NCI-H345 treated with DMSO at 0.1 percent for 48 hours (cell line): ENCODE data around the gene TCEANC.
"Not testable (repeated sequence)": the region's sequence is repeated elsewhere in the genome, so short reads cannot be mapped to it uniquely, and the experiment has no call there.

Experiments
- DNase-seq: peaks from one replicate; lab custom pipeline; 2025; ENCODE audit not compliant: unreplicated experiment; lab: John Stamatoyannopoulos, UW

Gene TCEANC, protein sequence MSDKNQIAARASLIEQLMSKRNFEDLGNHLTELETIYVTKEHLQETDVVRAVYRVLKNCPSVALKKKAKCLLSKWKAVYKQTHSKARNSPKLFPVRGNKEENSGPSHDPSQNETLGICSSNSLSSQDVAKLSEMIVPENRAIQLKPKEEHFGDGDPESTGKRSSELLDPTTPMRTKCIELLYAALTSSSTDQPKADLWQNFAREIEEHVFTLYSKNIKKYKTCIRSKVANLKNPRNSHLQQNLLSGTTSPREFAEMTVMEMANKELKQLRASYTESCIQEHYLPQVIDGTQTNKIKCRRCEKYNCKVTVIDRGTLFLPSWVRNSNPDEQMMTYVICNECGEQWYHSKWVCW

DNA sequence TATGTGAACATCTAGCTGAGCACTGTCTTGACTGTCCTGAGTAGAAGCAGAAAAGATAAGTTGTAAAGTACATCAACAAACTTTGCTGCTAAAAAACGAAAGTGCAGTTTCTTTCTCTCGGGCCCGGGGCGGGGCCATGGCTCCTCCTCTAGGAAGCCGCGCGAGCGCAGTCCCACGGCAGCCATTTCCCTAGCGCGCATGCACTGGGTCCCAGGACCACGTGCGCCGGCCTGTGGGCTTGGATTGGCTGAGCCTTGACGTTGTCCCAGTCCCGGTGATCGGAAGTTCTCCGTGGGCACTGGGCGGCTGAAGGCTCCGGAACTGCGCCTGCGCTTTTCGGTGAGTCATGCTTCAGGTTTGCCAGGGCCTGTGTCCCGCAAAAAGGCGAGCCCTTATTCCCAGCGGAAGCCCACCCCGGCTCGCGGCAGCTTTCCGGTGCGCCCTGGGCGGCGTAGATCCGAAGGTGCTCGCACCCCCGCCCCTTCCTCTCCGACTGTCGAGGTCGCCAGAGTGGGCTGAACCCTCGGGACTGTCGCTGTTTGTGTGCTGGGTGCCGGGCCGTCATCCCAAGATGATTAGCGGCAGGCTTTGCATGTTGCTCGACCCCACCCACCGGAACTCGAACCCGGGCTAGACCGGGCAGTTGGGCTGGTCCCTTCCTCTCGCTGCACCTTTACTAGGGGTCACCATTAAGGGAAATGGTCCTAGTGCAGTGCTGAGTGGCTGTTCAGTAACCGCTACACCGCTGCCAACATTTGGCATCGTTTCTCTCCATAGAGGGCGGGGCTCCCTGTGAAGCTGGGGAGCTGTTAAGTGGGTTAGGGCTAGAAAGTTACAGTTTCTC is at the start of gene TCEANC:
Gene TCEANC (plus strand): TSS at position 292 of the 844 bp plus-strand sequence. CDS start 9,368 bp downstream, outside the sequence.
- DNase-seq, result peak; percentile 84

DNA sequence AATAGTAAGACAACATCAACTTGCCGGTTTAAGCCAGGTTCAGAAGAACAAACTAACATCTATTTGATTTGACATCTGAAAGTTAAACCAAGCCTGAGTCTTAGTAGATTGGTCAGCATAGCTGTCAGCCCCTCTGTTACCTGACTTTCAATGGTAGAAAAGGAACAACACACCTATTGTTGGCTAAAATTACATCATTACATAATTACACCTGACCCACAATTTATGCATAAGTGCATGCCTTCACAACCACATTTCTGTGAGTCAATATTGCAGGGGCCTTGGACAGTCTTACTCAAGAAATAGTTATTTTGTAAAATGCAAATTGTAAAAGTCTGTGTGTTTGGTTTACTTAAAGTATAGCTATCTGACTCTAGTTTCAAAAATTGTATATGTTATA is 47.3 kb upstream of the TCEANC start:
- no peak for DNase-seq

DNA sequence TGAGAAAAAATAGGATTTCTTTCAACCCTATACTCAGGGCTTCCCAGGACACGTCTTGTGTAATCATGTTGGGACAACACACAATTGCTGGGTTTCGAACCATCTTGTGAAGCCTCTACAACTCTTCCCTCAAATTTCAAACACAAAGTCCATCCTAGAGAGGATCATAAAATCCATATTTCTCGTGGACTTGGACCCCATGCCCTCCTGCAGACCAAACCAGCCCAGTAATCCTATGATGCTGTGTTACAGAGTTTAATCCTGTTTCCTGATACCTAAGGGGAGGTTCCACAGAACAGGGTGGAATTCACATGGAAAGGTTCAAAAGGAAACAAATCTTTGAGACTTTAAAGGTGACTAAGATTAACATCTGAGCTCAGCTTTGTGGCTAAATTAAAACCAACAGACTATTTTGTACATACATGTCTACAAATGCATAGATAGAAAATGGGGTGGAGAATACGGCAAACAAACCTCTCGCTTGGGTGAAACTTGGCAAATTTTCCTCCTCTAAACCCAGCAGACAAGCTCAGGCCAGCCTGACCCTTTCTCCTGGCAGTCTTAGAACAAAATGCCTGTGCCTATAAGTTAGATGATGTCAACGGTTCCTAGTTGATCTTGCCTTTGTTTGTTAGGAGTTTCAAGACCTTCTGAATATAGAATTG is 45.5 kb upstream of the TCEANC start:
- no peak for DNase-seq

DNA sequence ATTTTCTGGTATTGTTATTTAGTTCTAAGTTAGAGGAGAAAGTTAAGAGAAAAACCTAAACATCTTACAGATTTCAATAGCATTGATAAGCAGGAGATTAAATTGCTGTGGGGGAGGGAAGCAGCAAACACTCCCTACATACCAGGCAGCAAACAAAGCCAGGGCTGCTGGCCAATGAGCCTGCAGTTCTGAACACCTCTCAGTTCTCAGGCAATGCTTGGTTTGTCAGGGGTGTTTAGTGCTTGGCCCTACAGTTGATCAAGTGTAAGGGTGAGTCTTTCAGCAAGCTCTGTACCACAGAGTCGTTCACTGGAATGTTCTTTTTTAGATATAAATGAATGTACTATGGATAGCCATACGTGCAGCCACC is 45.0 kb upstream of the TCEANC start:
- no peak for DNase-seq

DNA sequence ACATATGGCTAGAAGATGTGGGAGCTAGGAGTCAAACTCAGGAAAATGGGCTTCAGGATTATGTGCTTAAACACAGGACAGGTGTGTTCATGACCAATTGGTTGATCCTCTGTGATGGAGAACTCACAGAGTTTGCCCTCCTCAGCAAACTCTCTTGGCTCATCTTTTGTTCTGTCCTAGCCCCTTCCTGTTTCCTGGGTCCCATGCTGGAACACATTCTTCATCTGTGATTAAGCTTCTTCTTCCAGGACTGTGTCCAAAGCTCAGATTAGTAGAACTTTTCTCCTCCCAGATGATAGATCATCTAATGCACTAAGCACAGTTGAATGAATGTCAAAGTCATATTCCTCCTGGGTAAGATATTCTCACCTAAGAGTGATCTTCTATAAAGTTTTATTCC is 38.8 kb upstream of the TCEANC start:
- no peak for DNase-seq

DNA sequence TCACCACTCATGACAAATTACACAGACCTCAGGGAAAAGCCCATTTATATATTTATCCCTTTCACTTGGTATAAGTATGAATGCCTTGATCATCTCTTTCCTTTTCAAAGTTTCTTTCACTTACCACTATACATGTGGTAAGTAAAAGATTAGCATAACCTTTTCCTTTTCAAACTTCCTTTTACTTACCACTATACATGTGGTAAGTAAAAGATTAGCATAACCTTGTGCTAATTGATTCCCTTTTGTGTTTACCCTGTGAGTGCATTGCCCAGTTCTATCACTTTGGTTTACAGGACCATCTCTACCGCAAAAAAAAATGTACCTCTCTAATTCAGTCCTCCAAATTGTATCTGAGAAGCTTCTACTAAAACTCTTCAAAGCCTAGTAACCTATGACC is 32.7 kb upstream of the TCEANC start:
- no peak for DNase-seq

DNA sequence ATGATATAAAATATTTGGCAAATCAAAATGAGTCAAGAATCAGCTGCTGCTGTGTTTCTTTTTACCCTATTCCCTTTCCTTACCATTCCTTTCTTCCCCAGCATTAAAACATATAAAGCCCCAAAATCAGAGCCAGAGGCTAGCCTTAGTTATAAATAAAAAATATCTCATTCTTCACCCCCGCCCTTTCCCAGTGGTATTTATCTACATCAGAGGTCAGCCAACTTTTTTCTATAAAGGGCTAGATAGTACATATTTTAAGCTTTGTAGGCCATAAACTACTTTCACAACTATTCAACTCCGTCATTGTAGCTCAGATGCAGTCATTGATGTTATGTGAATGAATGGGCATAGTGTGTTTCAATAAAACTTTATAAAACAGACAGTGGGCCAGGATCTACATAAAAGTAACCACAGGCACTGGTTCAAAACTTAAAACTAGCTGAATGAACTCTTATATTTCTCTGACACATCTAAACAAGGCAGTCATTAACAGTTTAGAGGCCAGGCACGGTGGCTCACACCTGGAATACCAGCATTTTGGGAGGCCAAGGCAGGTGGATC is 30.5 kb upstream of the TCEANC start:
- DNase-seq, result no peak

DNA sequence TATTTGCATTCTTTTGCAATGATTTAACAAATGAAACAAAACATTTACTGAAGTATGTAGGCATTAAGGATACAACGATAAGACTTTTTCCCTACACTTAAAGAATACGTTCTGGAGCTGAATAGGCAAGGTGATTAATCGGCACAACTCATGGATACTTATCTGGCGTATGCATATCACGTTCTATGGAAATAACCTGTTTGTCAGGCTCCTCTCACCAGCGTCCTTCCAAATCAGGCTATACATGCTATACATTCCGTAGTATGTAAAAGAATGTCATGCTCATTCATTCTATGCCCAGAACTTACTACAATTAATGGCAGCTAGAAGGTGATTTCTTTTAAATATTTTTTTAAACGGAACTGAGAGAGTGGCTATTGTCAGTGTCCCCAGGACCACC is 25.6 kb upstream of the TCEANC start:
- DNase-seq, result no peak

DNA sequence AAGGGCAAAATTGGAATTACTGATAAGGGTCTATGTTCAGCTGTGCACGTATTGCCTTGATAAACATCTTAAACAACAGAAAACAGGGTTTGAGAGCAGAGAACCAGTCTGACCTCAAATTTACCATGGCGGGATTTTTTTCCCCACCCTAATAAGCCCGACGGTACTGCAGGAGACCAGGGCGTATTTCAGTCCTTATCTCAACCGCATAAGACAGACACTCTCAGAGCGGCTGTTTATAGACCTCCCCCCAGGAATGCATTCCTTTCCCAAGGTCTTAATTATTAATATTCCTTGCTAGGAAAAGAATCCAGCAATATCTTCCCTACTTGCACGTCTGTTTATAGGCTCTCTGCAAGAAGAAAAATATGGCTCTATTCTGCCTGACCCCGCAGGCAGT is 15.7 kb upstream of the TCEANC start:
- not testable (repeated sequence) for DNase-seq

DNA sequence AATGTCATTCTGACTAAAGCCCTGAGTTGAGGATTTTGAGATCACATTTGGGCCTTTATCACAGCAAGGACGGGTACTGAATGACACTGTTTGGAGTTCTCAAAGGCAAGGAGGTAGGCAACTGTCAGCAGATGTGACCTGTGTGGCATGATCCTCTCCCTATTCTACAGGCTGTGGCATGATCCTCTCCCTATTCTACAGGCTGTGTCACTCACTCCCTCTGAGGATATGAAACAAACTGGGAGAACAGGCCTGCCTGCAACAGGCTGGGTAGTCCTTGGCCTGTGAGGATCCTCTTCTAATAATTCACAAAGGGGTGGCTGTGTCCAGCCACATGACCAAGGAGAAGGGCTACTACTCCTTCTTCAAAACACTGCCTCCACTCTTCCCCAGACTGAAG is 14.9 kb upstream of the TCEANC start:
- no peak for DNase-seq

DNA sequence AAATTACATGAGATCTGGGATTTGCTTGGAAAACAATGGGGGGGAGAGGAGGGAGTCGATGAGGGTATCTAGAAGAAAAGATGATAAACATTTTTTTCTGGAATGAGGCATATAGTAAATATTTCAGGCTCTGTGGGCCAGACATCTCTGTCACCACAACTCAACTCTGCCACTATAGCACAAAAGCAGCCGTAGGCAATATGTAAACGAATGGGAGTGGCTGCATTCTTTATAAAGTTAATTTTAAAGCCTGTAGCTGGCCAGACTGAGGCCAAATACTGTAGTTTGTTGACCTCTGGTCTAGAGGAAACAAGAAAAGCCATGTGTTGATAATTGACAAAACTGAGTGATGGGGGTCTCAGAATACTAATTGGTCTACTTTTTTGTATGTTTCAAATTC is 14.1 kb upstream of the TCEANC start:
- no peak for DNase-seq

DNA sequence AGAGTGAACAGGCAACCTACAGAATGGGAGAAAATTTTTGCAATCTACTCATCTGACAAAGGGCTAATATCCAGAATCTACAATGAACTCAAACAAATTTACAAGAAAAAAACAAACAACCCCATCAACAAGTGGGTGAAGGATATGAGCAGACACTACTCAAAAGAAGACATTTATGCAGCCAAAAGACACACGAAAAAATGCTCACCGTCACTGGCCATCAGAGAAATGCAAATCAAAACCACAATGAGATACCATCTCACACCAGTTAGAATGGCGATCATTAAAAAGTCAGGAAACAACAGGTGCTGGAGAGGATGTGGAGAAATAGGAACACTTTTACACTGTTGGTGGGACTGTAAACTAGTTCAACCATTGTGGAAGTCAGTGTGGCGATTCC is 11.3 kb upstream of the TCEANC start:
- not testable (repeated sequence) for DNase-seq

DNA sequence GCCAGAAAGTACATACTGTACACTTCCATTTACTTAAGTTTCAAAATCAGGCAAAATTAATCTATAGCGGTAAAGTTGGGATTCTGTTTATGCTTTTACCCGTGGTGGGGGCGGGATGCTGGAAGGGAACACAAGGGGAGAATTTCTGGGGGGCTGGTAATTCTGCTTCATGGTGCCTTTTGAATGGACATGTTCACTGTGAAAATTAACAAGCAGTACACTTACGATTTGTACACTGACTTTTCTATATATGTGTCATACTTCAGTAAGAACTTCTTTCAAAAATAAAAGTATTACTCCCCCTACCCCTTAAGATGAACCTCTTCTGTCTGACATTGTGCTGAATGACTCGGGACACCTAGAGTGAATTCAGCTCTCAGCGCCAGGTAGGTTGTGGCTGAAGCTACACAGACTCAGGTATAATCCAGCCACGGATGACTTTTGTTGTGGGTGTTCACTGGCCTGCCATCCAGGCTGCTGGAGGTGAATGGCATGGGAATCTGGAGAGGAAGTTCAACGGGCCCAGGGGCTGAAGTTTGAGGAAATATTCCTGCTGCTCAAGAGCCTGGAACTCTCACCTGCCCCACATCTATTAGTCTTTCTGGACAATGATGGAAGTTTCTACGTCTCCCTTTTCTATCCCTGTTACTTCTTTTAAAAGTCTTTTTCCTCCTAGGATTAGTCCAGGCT is 7.3 kb upstream of the TCEANC start:
- DNase-seq, result no peak

DNA sequence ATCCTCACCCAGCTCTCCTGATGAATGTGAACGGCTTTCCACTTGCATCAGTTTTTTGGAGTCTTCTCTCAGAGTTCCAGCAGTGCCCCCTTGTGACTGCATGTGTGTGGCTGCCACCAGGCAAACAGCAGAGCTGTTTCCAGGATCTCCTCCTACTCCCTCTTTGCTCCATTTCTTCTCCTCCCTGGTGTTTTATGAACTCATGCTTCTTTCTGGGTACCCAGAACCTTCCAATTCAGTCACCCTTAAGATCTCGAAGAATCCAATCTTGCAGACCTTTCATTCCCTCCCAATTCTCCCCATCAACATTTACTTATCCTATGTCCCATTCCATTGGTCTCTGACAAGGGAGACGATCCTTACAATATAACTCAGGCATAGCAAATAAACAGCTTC is 6.8 kb upstream of the TCEANC start:
- DNase-seq, result peak; percentile 6

DNA sequence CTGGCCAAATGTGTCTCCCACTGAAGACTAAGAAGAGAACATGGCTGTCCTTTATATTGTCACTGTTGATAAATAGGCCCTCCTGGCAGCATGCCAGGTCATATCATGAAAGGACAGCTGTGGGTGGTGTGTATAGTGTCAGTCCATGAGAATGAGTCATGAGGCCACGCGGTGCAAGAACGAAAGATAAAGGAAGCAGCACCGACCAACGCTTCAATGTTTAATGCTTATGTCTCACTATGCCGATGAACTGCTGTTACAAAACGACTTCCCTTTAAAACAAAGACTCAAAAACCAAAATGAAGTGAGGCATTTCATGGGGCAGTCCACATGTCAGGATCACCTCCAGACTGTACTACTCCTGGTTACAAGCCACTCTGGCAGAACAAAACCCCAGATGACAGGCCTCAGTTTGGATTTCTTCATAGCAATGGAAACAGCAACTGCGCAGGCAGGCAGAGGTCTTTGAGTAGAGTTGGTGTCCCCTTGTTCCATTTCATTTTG is 5.2 kb upstream of the TCEANC start:
- peak; percentile 67 for DNase-seq

DNA sequence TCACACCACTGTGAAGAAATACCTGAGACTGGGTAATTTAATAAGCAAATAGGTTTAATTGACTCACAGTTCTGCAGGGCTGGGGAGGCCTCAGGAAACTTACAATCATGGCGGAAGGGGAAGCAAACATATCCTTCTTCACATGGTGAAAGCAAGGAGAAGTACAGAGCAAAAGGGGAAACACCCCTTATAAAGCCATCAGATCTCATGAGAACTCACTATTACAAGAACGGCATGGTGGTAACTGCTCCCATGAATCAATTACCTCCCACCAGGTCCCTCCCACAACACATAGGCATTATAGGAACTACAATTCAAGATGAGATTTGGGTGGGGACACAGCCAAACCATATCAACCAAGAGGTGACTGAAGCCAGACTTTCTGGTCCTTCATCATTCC is 4.6 kb upstream of the TCEANC start:
- DNase-seq, result not testable (repeated sequence)

DNA sequence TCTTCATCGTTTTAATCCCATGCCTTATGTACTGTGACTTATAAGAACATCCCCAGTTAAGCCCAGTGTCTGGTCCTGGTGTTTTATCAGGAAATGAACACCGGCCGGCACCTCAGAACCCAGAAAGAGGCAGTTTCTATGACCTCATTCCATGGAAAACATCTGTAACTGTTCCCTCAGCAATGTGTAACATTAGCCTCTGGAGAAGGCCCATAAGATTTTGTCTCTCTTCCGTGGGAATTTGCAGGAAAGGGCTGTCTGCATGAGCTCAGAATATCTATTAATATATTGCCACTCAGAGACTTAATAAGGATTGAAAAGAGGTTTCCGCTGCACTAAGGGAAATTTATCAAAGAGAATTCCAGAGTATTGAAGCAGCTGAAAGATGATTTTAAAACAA is 3.1 kb upstream of the TCEANC start:
- DNase-seq, result no peak

DNA sequence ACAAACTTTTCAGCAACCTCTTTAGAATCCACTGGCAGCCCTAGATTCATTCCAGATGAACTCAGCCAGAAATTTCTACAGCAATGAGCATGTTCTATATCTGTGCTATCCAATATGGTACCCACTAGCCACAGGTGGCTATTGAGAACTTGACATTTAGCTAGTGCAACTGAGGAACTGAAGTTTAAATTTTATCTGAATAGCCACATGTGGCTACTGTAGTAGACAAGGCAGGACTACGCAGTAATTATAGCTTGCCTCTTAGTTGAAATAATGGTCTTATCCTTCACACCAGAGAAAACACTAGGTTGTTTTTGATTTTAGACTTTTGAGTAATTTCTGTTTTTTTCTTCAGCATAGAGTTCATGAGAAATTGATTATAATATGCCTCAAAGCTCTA is 2.6 kb upstream of the TCEANC start:
- DNase-seq, result no peak

DNA sequence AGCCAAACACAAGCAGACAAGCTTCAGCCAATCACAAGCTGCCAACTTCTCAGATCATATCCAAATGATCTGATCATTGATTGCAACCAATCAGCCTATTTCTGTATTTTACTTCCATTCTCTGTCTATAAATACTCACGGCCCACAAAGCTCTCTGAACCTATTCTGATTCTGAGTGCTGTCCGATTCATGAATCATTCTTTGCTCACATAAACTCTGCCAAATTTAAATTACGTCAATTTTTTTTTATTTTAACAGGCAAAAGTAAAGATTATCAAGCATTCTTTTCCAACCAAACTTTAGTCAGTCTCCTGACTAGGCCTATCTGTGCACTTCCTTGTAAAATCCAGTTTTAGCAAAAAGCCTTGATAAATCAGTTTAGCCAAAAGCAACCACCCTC is 1.8 kb upstream of the TCEANC start:
- no peak for DNase-seq

DNA sequence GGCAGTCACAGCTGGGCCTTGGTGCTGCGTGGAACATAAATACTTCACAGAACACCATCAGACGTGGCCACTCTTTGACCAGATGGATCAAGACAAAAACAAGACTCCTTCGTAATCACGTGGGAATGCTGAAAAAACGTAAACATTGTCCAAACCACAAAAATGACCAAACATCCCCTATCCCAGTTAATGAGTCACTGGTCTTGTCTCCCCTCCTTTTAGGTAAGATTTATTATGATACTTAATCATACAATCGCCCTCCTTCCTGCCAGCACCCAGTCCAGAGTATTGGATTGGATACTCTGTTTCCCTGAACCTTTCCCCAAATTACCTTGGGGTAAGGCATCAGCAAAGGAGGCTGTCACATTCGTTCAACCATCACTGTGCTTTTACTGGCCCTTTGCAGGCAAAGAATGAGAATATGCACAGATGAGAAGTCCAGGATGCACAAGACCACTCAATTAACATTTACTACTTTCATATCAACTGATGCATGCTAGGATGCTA is 601 bp upstream of the TCEANC start:
- no peak for DNase-seq

DNA sequence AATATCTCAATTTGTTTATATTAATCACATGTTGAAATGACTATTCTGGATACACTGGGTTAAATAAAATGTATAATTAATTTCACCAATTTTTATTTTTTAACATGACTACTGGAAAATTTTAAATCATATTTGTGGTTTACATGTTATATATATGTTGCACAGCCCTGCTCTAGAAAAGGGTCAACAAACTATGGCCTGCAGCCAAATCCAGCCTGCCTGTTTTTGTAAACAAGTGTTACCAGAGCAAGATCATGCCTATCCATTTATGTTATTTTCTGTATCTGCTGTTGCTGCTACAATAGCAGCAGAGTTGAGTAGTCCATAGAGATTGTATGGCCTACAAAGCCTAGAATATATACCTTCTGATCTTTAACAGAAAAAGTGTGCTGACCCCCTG is 1.2 kb downstream of the TCEANC start:
- no peak for DNase-seq
